GM19023 (cell line): Measurements from ENCODE around the gene MOXD1.
A peak's percentile ranks its signal among the peaks of the same experiment; 100 is the strongest.
"Not testable (repeated sequence)": the region's sequence is repeated elsewhere in the genome, so short reads cannot be mapped to it uniquely, and the experiment has no call there.

ENCODE experiments used
- ATAC-seq: cut with Tn5 transposase; IDR thresholded peaks from one replicate; pipeline ENCODE4 v1.9.1; 2021; ENCODE audit warnings: mild to moderate bottlenecking, moderate library complexity; ENCODE audit not compliant: unreplicated experiment

The MOXD1 gene

DNA sequence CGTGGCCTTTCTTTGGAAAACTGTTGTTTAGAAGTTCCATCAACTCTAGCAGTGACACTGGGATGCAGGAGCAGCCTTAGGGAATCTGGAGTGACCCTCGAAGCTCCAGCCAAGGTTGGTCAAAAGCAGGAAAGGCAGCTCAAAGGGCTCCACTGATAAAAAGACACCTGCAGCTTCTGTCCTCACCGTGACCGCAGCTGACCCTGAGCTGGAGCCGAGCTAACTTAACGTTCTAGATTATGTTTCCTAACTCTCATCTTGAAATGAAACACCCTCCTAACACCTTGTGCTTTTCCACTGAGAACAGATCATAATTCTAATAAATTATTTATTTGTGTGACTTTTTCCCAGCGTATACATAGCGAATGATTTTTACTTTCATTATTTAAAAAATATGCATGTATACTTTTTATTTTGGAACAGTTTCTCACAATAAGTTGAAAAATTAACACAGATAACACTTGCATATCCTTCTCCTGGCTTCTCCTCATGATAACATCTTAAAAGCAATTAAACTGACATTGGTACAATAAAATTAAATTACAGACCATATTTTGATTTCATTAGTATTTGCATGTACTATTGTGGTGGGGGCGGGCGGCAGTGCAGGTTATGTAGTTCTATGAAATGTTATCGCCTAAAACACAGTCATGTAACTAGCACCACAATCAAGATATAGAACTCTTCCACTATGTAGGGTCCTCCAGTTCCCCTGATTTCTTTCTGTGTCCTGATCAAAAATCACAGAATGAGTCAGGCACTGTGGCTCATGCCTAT, 116.1 kb downstream of the MOXD1 start:
- no peak for ATAC-seq

DNA sequence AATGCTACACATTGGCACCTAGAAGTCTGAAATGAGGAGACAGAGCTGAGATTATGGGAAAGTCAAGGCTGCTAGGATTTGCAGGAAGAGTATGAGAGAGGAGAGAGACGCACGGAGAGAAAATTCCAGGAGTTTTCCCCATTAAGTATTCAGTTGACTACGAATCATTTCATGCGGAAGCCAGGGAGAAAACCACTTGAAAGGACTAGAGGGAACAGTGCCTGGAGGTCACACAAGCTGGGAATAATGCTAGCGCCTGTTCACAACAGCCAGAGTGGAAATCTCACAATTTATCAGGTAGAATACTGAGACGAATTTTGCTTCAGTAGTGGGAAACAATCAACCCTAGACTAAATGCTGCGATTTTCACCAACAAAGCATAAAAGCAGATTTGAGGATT, 118.6 kb downstream of the MOXD1 start:
- no peak for ATAC-seq

DNA sequence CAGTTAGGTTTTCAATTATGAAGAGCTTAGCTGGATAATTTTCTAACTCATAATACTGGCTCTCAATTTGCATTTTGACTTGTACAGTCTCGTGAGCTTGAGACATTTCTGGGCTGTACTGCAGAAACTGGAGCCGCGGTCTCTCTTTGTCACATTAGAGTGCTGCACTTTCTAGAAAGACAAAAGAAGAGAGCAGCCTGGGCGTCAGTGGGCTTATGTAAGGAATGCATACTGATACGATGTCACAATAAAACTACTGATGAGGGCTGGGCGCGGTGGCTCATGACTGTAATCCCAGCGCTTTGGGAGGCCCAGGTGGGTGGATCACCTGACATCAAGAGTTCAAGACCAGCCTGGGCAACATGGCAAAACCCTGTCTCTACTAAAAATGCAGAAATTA, 120.8 kb downstream of the MOXD1 start:
- ATAC-seq, result no peak

DNA sequence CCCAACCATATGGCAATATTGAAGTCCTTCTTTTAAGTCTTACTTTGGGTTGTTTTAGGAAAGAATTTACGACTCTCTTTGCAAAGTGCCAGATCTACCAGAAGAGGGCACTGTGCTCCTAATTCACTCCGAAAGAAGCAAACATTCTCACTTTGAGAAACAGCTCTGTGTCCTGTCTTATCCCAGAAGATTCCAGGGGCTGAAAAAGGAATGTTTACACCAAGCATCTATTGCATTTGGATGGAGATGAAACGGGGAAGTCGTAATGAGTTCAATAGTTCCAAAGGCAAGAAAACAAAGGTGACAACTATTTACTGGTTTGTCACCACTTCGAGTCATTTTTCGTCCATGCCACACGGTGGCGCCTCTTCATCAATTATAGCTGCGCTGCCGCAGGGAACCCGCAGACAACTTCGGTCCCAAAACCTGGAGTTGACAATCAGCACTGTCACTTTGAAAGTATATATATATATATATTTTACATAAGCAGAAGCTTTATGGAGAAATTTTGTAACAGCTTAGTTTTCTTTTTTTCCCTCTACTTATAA, 121.6 kb downstream of the MOXD1 start:
- ATAC-seq, result peak; percentile 92

DNA sequence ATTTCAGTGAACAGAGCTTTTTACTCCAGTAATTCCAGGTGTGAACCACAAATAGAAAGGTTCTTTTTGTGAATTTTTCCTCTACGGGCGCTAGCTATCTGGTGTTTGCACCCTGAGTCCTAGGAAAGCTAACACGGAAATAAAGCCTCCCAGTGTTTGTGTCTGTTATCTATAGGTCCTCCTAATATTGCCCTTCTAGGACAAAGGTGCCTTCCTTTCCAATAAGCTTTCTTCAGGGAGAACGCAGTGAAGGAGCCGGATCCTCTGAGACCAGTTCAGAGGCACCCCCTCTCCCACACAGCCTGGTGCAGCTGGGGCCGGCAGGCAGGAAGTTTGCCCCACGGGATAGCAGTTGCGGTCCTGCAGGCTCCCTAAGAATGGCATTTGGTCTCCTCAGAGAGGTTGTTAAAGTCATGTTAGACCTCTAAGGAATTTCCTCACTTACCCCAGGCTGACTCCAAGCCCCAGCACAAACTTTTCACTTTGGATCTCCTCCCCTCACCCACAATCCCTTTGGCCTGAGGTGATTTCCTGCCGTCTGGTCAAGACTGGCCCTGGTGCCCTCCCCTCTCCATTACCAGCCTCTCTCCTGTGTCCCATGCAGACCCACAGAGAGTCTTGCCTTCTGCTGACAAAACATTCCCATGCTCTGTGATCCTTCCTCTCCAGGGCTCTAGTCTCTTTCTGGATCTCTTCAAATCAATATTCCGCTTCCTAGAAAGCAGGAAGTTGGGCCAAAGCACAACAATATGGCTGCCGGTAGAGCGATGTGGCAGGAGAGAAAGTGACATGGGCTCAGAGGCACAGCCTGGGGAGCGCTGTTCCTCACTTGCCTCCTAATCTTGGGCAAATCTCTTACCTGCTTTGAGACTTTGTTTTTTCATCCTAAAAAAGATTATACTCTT, 126.0 kb downstream of the MOXD1 start:
- ATAC-seq, result no peak

DNA sequence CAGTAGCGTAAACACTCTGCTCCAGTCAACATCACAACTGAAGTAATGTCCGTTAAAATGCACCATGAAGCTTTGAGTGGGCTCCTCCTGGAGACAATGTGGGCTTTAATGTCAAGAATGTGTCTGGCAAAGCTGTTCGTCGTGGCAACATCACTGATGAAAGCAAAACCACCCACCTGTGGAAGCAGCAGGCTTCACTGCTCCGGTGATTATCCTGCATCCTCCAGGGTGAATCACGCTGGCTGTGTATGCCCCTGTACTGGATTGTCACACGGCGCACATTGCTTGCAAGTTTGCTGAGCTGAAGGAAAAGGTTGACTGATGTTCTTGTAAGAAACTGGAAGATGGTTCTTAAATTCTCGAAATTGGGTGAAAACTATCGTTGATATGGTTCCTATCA, 128.5 kb downstream of the MOXD1 start:
- no peak for ATAC-seq

DNA sequence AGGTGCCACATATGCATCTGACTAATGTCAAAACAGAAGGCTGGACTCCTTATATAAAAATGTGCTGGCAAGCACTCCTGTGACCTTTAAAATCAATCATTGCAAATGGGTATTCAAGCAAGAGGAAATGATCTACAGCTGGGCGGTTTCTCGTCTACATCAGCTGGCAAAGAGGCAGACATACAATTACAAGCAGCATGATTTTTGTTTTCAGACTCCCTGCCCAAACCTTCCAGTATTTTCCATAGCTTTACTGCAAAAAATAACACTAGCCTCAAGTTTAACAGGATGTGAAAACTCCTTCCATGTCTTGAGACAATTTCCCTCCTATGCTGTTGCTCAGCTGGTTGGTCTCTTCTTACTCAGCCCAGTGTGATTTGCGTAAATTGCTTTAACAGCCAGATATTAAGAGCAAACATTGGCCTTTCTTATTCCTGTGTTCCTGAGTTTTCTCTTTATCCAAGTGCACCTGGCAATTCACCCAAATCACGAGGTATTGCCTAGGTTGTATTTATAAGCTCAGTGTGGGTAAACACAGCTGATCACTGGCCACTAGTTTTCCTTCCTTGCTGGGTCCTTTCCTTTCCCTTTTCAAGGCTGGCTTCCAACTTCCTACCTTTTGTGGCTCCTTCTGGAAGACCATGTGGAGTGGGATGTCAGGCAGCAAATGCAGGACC, 130.4 kb downstream of the MOXD1 start:
- ATAC-seq, result no peak

DNA sequence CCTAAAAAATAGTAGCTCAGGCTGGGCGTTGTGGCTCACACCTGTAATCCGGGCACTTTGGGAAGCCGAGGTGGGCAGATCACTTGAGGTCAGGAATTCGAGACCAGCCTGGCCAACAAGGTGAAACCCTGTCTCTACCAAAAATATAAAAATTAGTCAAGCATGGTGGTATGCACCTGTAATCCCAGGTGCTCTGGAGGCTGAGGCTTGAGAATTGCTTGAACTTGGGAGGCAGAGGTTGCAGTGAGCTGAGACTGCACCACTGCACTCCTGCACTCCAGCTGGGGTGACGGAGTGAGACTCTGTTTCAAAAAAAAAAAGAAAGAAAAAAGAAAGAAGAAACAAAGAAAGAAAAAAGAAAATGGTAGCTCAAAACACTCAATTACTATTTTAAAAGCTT, 132.6 kb downstream of the MOXD1 start:
- not testable (repeated sequence) for ATAC-seq

DNA sequence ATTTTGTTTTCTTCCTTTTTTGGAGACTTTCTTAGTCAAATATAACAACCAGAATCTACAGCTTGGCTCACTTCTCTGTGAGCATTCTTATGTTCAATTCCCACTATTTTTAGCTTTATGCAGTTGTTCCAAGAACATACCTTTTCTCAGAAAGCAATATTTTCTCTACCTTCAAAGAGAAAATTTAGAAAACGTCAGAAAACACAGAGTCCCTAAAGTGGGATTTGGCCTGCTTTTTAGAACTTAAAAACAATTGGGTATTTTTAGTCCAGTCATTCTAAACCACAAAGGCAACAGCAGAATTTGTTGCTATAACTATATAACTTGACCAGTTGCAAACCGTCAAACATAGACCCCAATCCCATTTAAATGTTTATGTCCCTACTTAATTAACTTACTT, 133.1 kb downstream of the MOXD1 start:
- ATAC-seq, result no peak

DNA sequence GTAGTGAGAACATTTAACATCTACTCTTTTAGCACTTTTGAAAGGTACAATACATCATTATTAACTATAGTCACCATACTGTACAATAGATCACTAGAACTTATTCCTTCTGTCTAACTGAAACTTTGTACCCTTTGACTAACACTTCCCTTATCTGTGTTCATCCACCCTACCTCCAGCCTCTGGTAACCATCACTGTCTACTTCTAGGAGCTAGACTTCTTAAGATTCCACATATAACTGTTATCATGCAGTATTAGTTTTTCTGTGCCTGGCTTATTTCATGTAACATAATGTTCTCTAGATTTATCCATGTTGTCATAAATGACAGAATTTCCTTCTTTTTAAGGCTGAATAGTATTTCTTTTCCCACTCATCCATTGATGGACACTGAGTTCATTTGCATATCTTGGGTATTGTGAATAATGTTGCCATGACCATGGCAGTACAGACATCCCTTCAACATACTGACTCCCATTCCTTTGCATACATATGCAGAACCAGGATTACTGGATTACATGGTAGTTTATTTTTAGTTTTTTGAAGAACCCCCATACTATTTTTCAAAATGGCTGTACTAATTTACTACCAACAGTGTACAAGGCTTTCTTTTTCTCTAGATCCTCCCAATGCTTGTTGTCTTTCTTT, 135.7 kb downstream of the MOXD1 start:
- no peak for ATAC-seq

DNA sequence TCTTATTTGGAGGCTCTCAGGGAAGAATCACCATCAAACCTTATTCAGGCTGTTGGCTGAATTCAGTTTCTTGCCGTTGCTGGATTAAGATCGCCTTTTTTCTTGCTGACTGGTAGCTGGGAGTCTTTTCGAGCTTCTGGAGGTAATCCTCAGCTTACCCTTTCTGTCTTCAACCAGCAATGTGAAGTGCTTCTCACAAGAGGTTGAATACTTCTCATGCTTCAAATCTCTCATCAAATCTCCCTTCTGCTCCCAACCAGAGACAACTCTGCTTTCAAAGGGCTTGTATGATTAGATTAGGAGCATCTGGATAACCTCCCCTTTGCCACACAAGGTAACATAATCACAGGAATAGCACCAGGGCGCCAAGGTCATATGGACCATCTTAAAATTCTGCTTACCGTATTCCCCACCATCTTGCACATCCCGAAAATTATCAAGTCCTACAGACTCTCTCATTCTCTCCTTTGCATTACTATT, 137.2 kb downstream of the MOXD1 start:
- ATAC-seq, result no peak

DNA sequence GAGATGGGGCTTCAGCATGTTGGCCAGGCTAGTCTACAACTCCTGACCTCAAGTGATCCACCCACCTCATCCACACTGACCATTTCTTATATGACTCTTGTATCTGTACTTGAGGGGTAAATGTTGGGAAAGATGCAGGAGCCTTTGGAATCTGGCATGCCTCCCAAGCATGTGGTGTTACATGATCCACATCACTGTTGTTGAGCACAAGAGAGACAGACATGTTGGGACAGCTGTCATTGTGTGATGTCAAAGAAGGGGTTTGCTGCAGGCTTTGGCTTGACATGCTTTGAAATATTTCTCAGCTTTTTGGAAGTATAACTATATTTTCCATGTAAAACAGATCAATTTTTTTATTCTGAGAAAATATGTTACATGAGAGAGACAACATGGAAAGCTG, 139.9 kb downstream of the MOXD1 start:
- no peak for ATAC-seq

DNA sequence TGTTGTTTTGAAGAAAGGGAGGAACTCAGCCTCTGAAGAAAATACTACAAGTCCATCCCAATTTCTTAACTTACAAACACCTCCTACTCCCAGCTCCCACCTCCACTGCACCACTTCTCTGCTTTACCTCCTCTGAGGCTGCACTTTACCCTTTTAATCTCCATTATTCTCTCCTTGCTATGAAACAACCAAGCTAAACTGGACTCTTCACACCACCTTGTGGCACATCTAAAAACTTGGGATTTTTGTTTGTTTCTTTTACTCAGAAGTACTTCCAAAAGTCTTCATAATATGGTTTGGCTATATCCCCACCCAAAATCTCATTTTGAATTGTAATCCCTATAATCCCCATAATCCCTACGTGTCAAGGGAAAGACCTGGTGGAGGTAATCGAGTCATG, 142.2 kb downstream of the MOXD1 start:
- no peak for ATAC-seq

DNA sequence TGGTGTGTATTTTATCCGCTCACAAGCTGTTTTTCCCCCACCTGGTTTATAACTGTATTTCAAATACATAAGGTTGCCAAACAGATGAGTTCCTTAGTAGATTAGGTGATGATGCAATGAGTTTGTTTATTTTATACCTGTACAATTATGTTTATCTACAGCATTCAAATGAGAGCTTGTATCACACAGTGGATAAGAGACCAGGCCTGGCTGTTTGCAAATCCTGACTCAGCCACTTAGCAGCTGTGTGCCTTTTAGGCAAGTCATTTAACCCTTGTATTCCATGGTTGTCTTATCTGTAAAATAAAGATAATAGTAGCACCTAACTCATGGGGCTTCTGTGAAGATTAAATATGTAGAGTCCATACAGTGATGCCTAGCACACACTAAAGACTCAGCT, 143.7 kb downstream of the MOXD1 start:
- no peak for ATAC-seq

DNA sequence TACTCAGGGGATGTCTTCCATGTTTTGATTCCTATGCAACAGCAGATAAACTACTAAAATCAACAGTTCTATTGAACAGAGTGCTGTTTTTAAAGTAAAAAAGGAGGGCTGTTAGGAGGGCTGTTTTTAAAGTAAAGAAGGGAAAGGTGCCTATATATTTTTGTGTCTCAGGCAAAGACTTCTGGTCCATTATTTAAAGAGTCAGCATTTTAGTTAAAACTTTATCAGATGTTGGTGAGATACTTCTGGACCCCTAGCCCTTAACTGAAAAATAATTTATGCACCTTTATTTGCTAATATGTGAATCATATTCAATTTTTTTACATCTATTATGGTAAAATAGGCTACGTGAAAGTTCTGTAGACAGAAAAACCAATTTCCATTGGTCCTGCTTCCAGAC, 144.8 kb downstream of the MOXD1 start:
- no peak for ATAC-seq

DNA sequence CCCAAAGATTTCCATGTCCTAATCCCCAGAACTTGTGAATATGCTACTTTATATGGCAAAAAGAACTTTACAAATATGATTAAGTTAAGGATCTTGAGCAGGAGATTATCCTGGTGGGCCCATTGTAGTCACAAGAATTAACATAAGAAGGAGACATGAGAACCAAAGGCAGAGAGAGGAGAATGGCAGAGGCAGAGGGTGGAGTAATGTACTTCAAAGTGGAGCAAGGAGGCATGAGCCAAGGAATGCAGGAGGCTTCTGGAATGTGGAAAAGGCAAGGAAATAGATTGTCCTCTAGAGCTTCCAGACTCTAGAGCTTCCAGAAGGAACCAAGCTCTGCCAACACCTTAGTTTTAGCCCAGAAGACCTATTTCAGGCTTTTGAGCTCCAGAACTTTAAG, 147.4 kb downstream of the MOXD1 start:
- ATAC-seq, result no peak

DNA sequence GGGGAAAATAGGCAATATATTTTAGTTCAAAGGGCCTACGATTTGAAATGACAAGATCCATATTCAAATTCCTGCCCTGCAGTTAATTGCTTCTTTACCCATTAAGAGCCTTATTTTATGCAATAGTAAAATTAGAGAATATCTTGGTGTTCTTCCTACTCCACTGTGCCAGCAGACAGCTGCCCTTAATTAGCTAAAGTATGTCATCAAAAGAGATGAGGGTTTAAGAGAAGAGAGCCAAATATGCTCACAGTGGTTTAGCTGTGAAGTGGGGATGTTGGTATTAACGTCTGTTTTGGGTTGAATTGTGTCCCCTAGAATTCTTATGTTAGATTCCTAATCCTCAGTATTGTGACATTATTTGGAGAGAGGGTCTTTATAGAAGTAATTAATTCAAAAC, 148.1 kb downstream of the MOXD1 start:
- ATAC-seq, result no peak

DNA sequence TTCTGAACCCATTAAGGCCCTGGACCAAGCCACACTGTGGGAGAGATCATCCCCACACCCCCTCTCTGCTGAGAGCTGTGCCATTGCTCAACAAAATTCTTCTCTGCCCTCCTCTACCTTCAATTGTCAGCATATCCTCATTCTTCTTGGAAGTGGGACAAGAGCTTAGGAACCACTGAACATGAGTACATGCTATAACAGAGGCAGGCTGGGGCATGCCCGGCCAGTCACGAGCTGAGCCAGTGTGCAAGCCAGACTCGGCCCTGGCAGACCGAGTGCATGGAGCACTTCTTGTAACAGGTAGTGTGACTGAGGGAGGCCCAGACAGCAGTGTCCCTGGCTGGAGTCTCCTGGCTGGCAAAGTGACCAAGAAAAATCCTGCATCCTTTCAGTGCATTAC, 149.2 kb downstream of the MOXD1 start:
- no peak for ATAC-seq

DNA sequence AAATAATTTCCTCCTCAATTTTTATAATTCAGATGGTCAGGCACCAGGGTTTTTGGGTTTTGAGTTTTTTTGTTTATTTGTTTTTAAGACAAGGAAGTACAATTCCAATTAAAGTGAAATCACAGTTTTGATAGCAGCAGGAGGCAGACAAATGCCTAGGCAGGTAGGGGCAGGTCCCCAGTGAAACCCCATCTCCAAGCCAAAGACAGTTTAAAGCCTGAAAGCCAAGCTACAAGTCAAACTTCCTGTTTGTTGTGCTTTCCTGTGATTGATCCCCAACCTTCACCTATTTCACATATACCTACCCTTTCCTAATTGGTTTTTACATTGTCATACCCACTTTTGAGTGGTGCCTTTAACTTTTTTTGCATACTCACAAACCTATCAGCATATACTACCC, 149.6 kb downstream of the MOXD1 start:
- no peak for ATAC-seq

DNA sequence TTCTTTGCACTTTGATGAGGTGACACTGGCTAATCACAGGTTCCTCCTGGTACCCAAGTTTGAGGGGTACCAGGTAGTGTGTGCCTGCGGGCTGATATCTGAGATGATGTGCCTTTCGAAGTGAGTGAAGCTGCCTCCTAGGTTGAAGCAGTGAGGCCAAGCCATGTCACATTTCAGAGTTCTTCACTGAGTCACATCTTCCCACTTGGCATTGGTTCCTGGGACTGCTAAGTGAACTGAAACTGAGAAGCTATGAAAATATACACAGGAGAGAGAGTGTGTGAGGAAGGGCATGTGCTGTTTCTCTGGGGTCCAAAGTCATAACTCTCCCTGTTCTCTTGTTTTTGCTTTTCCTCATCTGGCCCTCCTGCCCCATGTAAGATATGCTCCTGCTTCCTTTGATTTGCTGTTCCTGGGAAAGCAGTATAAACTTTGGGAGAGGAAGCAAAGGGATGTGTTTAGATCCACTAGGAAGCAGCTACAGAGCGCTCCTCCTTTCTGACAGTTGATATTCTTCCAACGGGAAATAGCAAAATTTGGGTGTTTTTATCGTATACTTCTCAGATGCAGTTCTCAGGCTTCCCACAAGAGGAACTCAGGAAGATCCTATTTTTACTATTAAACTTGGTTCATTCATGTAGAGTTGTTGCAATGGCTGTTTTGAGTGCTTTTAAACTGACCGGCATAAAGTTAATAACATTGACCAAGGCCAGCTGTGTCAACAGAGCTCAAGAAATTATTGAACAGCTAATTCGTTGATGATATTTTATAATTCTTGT, 153.7 kb downstream of the MOXD1 start:
- ATAC-seq, result no peak
